ENCODE results near the gene CELF2. TPM values are rescaled to one million over a fixed set of nuclear protein-coding genes. Genes with fewer than 3 reads are reported as not detected.

Gene CELF2
- total RNA-seq, 1 experiment from 2014 or later, result not detected

GRCh38 chr10:11165591-11166543, 148.2 kb downstream of the CELF2 start:
- CTCF ChIA-PET, result interaction anchor here (0.6 kb wide), 1 partner anchor 21 kb away, joined by 3 read pairs; no protein-coding TSS in a partner anchor
- H3K4me3 Mint-ChIP-seq (ENCODE audit: low read depth, unreplicated experiment), result no peak overlapping the region

GRCh38 chr10:11166550-11166949, 148.9 kb downstream of the CELF2 start:
- BruUV-seq (replicated peaks), result no TSS peak
- no peak overlapping the region for H3K4me3 Mint-ChIP-seq (ENCODE audit: low read depth, unreplicated experiment)
- no peaks in the 10 kb centered on the region for H3K36me3 Mint-ChIP-seq (ENCODE audit: insufficient read depth, unreplicated experiment)
- H3K9me3 Mint-ChIP-seq (ENCODE audit: low read depth, unreplicated experiment), result peaks cover 9% of the 10 kb centered on the region
- no peak for DNase-seq
- H3K4me1 Mint-ChIP-seq (ENCODE audit: low read depth, unreplicated experiment), result no peaks in the 10 kb centered on the region
- CTCF ChIA-PET, result no interaction called here
- H3K27ac Mint-ChIP-seq (ENCODE audit: unreplicated experiment), result no peak overlapping the region
- intact Hi-C loops (cut with micrococcal nuclease; ENCODE audit: unreplicated experiment), result no loop called here
- peaks cover 34% of the 10 kb centered on the region for H3K27me3 Mint-ChIP-seq (ENCODE audit: unreplicated experiment)
- TF ChIP-seq CTCF (IDR thresholded peaks at IDR 0.05; ENCODE audit: unreplicated experiment), result no peak

More at GRCh38 chr10:11165591-11166543, 148.2 kb downstream of the CELF2 start:
- peaks cover 34% of the 10 kb centered on the region for H3K27me3 Mint-ChIP-seq (ENCODE audit: unreplicated experiment)
- H3K36me3 Mint-ChIP-seq (ENCODE audit: insufficient read depth, unreplicated experiment), result no peaks in the 10 kb centered on the region
- TF ChIP-seq CTCF (IDR thresholded peaks at IDR 0.05; ENCODE audit: unreplicated experiment), result peak; percentile 11
- H3K9me3 Mint-ChIP-seq (ENCODE audit: low read depth, unreplicated experiment), result peaks cover 11% of the 10 kb centered on the region
- no TSS peak for BruUV-seq (replicated peaks)
- intact Hi-C loops (cut with micrococcal nuclease; ENCODE audit: unreplicated experiment), result no loop called here
- no peak for DNase-seq
- H3K4me1 Mint-ChIP-seq (ENCODE audit: low read depth, unreplicated experiment), result no peaks in the 10 kb centered on the region
- H3K27ac Mint-ChIP-seq (ENCODE audit: unreplicated experiment), result no peak overlapping the region

- Mint-ChIP-seq H3K27me3 (ENCODE audit: unreplicated experiment) (peaks cover 34% of the 10 kb centered on the region), H3K4me1 (ENCODE audit: low read depth, unreplicated experiment) (no peaks in the 10 kb centered on the region), H3K36me3 (ENCODE audit: insufficient read depth, unreplicated experiment) (no peaks in the 10 kb centered on the region), H3K4me3 (ENCODE audit: low read depth, unreplicated experiment) (no peak overlapping the region), H3K9me3 (ENCODE audit: low read depth, unreplicated experiment) (peaks cover 2% of the 10 kb centered on the region), H3K27ac (ENCODE audit: unreplicated experiment) (no peak overlapping the region)
- BruUV-seq (replicated peaks), result no TSS peak
- intact Hi-C loops (cut with micrococcal nuclease; ENCODE audit: unreplicated experiment), result no loop called here
- CTCF ChIA-PET, result no interaction called here
- TF ChIP-seq CTCF (IDR thresholded peaks at IDR 0.05; ENCODE audit: unreplicated experiment), result no peak
- no peak for DNase-seq
Observed at GRCh38 chr10:11167233-11167966, 149.7 kb downstream of the CELF2 start.

- Mint-ChIP-seq H3K4me1 (ENCODE audit: low read depth, unreplicated experiment) (no peaks in the 10 kb centered on the region), H3K4me3 (ENCODE audit: low read depth, unreplicated experiment) (no peak overlapping the region), H3K27ac (ENCODE audit: unreplicated experiment) (no peak overlapping the region), H3K36me3 (ENCODE audit: insufficient read depth, unreplicated experiment) (no peaks in the 10 kb centered on the region), H3K9me3 (ENCODE audit: low read depth, unreplicated experiment) (no peaks in the 10 kb centered on the region), H3K27me3 (ENCODE audit: unreplicated experiment) (peaks cover 30% of the 10 kb centered on the region)
- no TSS peak for BruUV-seq (replicated peaks)
- DNase-seq, result no peak
- intact Hi-C loops (cut with micrococcal nuclease; ENCODE audit: unreplicated experiment), result no loop called here
- CTCF ChIA-PET, result no interaction called here
- no peak for TF ChIP-seq CTCF (IDR thresholded peaks at IDR 0.05; ENCODE audit: unreplicated experiment)
Observed at GRCh38 chr10:11168423-11169090, 150.9 kb downstream of the CELF2 start.
